HL-60 (cell line): ENCODE measurements around the gene HOXB3.

Experiments used
- DNase-seq, 2 experiments: peaks; one replicate each; pipeline ENCODE4 v3.0.0-alpha.2; 2010 to 2020; ENCODE audit warnings: low read depth in 1 of 2, low spot score in 1 of 2
- H3K27ac ChIP-seq: fragments of 250-450 bp; sonication (Bioruptor Pico); replicated peaks from 2 replicates; pipeline ENCODE4 v1.5.1; 2020; ENCODE audit warnings: mild to moderate bottlenecking, moderate library complexity
- H3K27me3 ChIP-seq: fragments of 250-450 bp; sonication (Bioruptor Pico); 2 replicates; pipeline ENCODE4 v1.5.1; 2021; ENCODE audit warnings: mild to moderate bottlenecking, moderate library complexity; ENCODE audit not compliant: insufficient read depth, poor library complexity, severe bottlenecking
- H3K4me3 ChIP-seq: replicated peaks from 2 replicates; pipeline ENCODE4 v1.5.1; 2011; ENCODE audit warnings: mild to moderate bottlenecking, control low read depth, low read length; ENCODE audit not compliant: insufficient read depth
- CTCF ChIP-seq: IDR thresholded peaks from one replicate; pipeline ENCODE4 v1.5.1; 2011; ENCODE audit warnings: low read length, control low read depth, inconsistent platforms; ENCODE audit not compliant: insufficient read depth
- GABPA ChIP-seq: IDR thresholded peaks from 2 replicates; pipeline ENCODE4 v1.6.1; 2012; ENCODE audit warnings: low read depth
- POLR2AphosphoS5 ChIP-seq: IDR thresholded peaks from 2 replicates; pipeline ENCODE4 v1.6.1; 2012; ENCODE audit warnings: low read depth
- REST ChIP-seq: IDR thresholded peaks from 2 replicates; pipeline ENCODE4 v1.6.1; 2012; ENCODE audit warnings: low read depth; ENCODE audit not compliant: insufficient replicate concordance
- SPI1 ChIP-seq: IDR thresholded peaks from 2 replicates; pipeline ENCODE4 v1.6.1; 2012; ENCODE audit warnings: low read depth, mild to moderate bottlenecking, borderline replicate concordance
- microRNA-seq: library from miRNA; unstranded; fragments of <30 nt; microRNA quantifications from one replicate; pipeline ENCODE4, GENCODE V29; 2018

Gene HOXB3

GRCh38 chr17:48500435-48501426 is 89.3 kb downstream of the HOXB3 start:
- H3K27me3 ChIP-seq, result peaks cover 11% of the 10 kb centered on the region
- no peak overlapping the region for H3K4me3 ChIP-seq
- no peak for DNase-seq
- no peak for TF ChIP-seq REST
- no peak for TF ChIP-seq CTCF
- no peak for TF ChIP-seq POLR2AphosphoS5
- TF ChIP-seq GABPA, result no peak
- no peak overlapping the region for H3K27ac ChIP-seq

DNA sequence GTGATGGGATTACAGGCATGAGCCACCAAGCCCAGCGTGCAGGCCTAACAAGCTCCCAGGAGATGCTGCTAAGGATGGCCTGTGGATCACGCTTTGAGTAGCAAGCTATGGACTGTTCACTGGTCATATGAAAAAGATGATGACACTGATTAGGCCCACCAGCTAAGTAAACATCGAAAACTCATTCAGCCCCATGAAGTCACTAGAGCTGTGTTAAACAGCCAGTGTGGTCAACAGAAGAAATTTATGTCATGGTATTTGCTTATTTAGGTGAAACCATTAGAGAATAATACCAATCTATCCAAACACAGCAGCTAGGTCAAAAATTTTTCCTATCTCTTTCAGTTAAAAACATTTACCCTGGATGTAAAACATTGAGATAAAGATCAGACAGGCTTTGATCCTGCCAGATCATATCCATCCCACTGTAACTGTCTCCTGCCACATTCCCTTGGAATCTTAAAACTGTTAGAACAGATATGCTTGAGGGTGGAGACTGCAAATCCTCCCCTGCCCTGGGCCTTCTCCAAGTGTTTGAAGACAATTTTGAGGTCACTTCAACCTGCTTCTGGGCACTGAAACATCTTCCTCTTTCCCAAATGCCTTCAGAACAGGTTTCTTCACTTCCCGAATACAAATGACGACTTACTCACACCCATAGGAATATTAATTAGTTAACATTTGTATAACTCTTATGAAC is 90.2 kb downstream of the HOXB3 start:
- DNase-seq, result no peak
- no peak overlapping the region for H3K27ac ChIP-seq
- TF ChIP-seq REST (no peak), POLR2AphosphoS5 (no peak), SPI1 (no peak), CTCF (no peak), GABPA (no peak)
- H3K4me3 ChIP-seq, result no peak overlapping the region
- peaks cover 9% of the 10 kb centered on the region for H3K27me3 ChIP-seq

- H3K27ac ChIP-seq, result no peak overlapping the region
- H3K27me3 ChIP-seq, result peaks cover 13% of the 10 kb centered on the region
- no peak for DNase-seq
- H3K4me3 ChIP-seq, result no peak overlapping the region
- no peak for TF ChIP-seq CTCF
- no peak for TF ChIP-seq GABPA
- TF ChIP-seq SPI1, result no peak
Observed at GRCh38 chr17:48499248-48499647, 90.8 kb downstream of the HOXB3 start.

Small RNA genes within 50 kb of the gene (microRNA-seq; reads per million reads assigned to microRNA genes)
- gene MIR196A1, result 7.2 reads per million, percentile 24 among the genes with 10 or more reads in this experiment
